ENCODE results near the gene ZDHHC16.
"Not testable (repeated sequence)": the region's sequence is repeated elsewhere in the genome, so short reads cannot be mapped to it uniquely, and the experiment has no call there.

The ZDHHC16 gene

DNA sequence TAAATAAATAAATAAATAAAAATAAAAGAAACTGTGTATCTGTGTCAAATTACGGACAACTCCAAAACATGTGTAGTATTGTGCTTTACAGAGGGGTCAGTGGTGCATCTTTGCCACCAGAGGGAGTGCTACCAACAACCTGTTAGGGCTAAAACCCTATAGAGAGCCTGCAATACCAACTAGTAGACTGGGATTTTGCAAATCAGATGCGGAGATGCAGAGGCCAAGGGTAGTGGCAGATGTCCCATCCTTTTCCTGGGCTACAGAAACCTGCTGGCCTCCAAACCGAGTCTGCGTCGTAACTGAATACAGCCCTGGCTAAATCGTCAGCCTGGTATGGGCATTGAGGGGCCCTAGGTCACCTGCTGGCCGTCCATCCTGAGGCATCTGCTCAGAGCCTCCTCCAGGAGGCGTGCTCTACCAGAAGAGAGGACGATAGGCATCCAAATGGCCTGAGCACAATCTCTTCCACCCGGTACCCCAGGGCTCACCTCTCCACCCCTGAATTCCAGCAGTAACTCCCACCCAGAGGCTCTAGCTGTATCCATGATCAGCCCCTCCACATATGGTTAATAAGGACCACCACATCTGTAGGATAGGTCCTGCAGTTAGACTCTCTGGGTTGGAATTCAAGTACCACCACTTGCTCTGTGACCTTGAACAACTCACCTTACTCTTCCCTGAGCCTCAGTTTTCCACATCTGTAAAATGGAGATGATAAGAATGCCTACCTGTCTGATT is 38.6 kb upstream of the ZDHHC16 start:
- no peak for TF ChIP-seq ZFX (IDR thresholded peaks at IDR 0.05; ENCODE audit: borderline replicate concordance)
- TF ChIP-seq, protein P1, sequence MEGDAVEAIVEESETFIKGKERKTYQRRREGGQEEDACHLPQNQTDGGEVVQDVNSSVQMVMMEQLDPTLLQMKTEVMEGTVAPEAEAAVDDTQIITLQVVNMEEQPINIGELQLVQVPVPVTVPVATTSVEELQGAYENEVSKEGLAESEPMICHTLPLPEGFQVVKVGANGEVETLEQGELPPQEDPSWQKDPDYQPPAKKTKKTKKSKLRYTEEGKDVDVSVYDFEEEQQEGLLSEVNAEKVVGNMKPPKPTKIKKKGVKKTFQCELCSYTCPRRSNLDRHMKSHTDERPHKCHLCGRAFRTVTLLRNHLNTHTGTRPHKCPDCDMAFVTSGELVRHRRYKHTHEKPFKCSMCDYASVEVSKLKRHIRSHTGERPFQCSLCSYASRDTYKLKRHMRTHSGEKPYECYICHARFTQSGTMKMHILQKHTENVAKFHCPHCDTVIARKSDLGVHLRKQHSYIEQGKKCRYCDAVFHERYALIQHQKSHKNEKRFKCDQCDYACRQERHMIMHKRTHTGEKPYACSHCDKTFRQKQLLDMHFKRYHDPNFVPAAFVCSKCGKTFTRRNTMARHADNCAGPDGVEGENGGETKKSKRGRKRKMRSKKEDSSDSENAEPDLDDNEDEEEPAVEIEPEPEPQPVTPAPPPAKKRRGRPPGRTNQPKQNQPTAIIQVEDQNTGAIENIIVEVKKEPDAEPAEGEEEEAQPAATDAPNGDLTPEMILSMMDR (IDR thresholded peaks at IDR 0.05), result peak; percentile 96
- H3K27ac ChIP-seq, result 0 out of 2 replicates have a peak overlapping the region, but pooled peaks have one; percentile 8

DNA sequence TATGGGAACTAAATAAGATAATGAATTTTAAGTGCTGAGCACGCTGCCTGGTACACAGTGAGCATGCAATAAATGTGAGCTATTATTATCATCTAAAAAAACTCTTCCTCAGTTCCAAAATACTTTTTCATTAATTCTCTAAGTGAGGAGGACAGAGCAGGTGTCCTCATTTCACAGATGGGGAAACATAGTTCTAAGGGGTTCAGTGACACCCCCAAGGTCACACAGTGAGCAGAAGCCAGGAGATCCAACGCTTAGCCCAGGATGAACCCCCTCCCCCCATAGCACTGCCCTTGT is 38.1 kb upstream of the ZDHHC16 start:
- no peak for TF ChIP-seq ZFX (IDR thresholded peaks at IDR 0.05; ENCODE audit: borderline replicate concordance)
- TF ChIP-seq, protein P1 (IDR thresholded peaks at IDR 0.05), result no peak
- H3K27ac ChIP-seq, result no peak overlapping the region

GRCh38 chr10:97408496-97408992 is 37.4 kb upstream of the ZDHHC16 start:
- TF ChIP-seq ZFX (IDR thresholded peaks at IDR 0.05; ENCODE audit: borderline replicate concordance), result no peak
- TF ChIP-seq, protein P1 (IDR thresholded peaks at IDR 0.05), result no peak
- H3K27ac ChIP-seq, result no peak overlapping the region

GRCh38 chr10:97411406-97411805 is 34.6 kb upstream of the ZDHHC16 start:
- TF ChIP-seq ZFX (IDR thresholded peaks at IDR 0.05; ENCODE audit: borderline replicate concordance), result no peak
- TF ChIP-seq, protein P1 (IDR thresholded peaks at IDR 0.05), result no peak
- H3K27ac ChIP-seq, result no peak overlapping the region

DNA sequence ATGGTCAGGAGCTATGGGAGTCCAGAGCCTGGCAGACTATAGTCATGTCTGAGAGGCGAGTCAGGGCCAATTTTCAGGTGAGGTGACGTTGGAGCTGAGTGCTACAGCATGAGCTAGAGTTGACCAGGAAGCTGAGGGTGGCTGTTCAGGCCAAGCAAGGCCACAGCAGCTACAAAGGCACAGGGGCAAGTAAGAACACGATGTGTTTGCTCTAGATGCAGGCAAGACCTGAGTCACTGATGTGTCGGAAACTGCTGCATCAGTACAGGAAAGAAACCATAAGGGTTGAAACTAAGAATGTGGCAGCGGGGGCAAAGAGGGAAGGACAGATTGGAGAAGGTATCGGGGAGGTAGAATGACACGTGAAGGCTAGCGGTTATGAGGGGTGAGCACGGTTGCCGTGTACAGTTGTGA is 33.1 kb upstream of the ZDHHC16 start:
- no peak overlapping the region for H3K27ac ChIP-seq
- TF ChIP-seq ZFX (IDR thresholded peaks at IDR 0.05; ENCODE audit: borderline replicate concordance), result no peak
- TF ChIP-seq, protein P1 (IDR thresholded peaks at IDR 0.05), result no peak

DNA sequence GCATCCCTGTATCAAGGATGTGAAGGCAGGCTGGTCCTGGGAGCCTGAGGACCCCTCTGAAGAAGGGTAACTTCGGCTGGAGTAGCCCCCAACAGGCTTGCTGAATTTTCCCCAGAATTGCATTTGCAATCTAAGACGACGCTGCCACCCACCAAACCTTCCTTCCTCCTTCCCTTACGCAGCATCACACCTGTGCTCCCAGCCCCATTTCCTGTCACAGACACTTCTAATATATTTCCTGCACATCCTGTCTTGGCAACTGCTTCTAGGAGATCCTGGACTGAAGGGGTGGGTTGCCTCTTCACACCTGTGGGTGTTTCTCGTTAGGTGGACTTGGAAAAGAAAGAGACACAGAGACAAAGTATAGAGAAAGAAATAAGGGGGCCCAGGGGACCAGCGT is 29.4 kb upstream of the ZDHHC16 start:
- H3K27ac ChIP-seq, result no peak overlapping the region
- TF ChIP-seq ZFX (IDR thresholded peaks at IDR 0.05; ENCODE audit: borderline replicate concordance), result no peak
- TF ChIP-seq, protein P1 (IDR thresholded peaks at IDR 0.05), result no peak

DNA sequence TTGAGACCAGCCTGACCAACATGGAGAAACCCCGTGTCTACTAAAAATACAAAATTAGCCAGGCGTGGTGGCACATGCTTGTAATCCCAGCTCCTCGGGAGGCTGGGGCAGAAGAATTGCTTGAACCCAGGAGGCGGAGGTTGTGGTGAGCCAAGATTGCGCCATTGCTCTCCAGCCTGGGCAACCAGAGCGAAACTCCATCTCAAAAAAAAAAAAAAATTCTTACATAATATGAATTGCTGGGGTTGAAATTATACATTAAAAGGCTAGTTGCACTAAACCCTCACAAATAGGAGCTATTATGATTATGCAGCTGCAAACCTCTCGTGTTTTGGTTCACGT is 22.2 kb upstream of the ZDHHC16 start:
- H3K27ac ChIP-seq, result not testable (repeated sequence)
